ENCODE measurements around the gene FCN3. TPM values are rescaled to one million over a fixed set of nuclear protein-coding genes. Genes with fewer than 3 reads are reported as not detected.

The FCN3 gene
- total RNA-seq, 3 donors from 2014 or later (not counting 1 experiment from before 2014, with no cell fraction given) = not detected

DNA sequence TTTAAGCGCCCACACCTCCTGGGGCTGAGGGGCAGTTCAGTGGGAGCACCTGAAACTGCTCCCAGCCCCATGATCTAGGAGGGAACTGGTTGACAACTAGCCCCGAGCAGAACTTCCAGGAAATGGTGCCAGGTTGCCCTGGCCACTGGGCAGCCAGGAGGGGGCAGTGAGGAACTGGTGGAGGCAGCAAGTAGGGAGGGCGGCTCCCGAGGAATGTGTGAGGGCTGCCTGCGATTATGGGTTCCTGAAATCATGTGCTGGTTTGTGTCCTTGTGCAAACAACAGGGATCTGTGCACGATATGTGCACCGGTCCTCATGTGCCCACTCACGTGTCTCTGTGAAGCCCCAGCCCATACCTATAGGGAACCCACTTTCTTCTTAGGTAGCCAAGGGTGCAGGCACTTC is 27.7 kb upstream of the FCN3 start:
- peak overlapping the region; percentile 74 for H3K27ac ChIP-seq (ENCODE audit: low read length)
- 45% methylated on average over 8 of the region's 8 CpGs for WGBS (ENCODE audit: insufficient coverage)
- H3K27ac Mint-ChIP-seq = peak overlapping the region; percentile 86 to 94
- no peaks in the 10 kb centered on the region for H3K27me3 Mint-ChIP-seq (ENCODE audit: low read depth in 2 of 2)
- intact Hi-C loops (cut with micrococcal nuclease) = loop anchor here (2.0 to 5.0 kb wide), 2 partner anchors 205 to 260 kb away; no protein-coding TSS in a partner anchor
- TF ChIP-seq, protein P1, sequence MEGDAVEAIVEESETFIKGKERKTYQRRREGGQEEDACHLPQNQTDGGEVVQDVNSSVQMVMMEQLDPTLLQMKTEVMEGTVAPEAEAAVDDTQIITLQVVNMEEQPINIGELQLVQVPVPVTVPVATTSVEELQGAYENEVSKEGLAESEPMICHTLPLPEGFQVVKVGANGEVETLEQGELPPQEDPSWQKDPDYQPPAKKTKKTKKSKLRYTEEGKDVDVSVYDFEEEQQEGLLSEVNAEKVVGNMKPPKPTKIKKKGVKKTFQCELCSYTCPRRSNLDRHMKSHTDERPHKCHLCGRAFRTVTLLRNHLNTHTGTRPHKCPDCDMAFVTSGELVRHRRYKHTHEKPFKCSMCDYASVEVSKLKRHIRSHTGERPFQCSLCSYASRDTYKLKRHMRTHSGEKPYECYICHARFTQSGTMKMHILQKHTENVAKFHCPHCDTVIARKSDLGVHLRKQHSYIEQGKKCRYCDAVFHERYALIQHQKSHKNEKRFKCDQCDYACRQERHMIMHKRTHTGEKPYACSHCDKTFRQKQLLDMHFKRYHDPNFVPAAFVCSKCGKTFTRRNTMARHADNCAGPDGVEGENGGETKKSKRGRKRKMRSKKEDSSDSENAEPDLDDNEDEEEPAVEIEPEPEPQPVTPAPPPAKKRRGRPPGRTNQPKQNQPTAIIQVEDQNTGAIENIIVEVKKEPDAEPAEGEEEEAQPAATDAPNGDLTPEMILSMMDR (IDR thresholded peaks at IDR 0.05) = no peak
- no peaks in the 10 kb centered on the region for H3K9me3 Mint-ChIP-seq
- no peak overlapping the region for H3K4me3 Mint-ChIP-seq
- peaks cover 41% of the 10 kb centered on the region for H3K4me1 ChIP-seq (ENCODE audit: control insufficient read depth, insufficient read depth, low read length)
- H3K4me3 ChIP-seq (ENCODE audit: low read length) = no peak overlapping the region
- no peaks in the 10 kb centered on the region for H3K27me3 ChIP-seq (ENCODE audit: control insufficient read depth, insufficient read depth, low read length)
- H3K36me3 ChIP-seq (ENCODE audit: control insufficient read depth, insufficient read depth, low read length) = peaks cover 6% of the 10 kb centered on the region
- no peaks in the 10 kb centered on the region for H3K9me3 ChIP-seq (ENCODE audit: control insufficient read depth, insufficient read depth, low read length)
- ATAC-seq (no peak), DNase-seq (peak in 1 of 2 donors; percentile 39)
- H3K4me1 Mint-ChIP-seq = peaks cover 33 to 41% of the 10 kb centered on the region in 2 donors
- no peaks in the 10 kb centered on the region for H3K36me3 Mint-ChIP-seq

GRCh38 chr1:27400963-27401341 is 26.3 kb upstream of the FCN3 start:
- Mint-ChIP-seq H3K27me3 (ENCODE audit: low read depth in 2 of 2) (no peaks in the 10 kb centered on the region), H3K4me1 (peaks cover 33 to 41% of the 10 kb centered on the region in 2 donors), H3K9me3 (no peaks in the 10 kb centered on the region), H3K27ac (peak overlapping the region in 1 of 2 donors; percentile 31), H3K4me3 (no peak overlapping the region), H3K36me3 (no peaks in the 10 kb centered on the region)
- DNase-seq (no peak), ATAC-seq (no peak)
- over 99% methylated on average over 5 of the region's 5 CpGs for WGBS (ENCODE audit: insufficient coverage)
- H3K9me3 ChIP-seq (ENCODE audit: control insufficient read depth, insufficient read depth, low read length) = no peaks in the 10 kb centered on the region
- no peaks in the 10 kb centered on the region for H3K27me3 ChIP-seq (ENCODE audit: control insufficient read depth, insufficient read depth, low read length)
- intact Hi-C loops (cut with micrococcal nuclease) = loop anchor here (5.0 kb wide), 1 partner anchor 206 kb away; no protein-coding TSS in a partner anchor
- no peak overlapping the region for H3K27ac ChIP-seq (ENCODE audit: low read length)
- TF ChIP-seq, protein P1 (IDR thresholded peaks at IDR 0.05) = no peak
- H3K36me3 ChIP-seq (ENCODE audit: control insufficient read depth, insufficient read depth, low read length) = no peaks in the 10 kb centered on the region
- H3K4me1 ChIP-seq (ENCODE audit: control insufficient read depth, insufficient read depth, low read length) = peaks cover 36% of the 10 kb centered on the region
- H3K4me3 ChIP-seq (ENCODE audit: low read length) = no peak overlapping the region

DNA sequence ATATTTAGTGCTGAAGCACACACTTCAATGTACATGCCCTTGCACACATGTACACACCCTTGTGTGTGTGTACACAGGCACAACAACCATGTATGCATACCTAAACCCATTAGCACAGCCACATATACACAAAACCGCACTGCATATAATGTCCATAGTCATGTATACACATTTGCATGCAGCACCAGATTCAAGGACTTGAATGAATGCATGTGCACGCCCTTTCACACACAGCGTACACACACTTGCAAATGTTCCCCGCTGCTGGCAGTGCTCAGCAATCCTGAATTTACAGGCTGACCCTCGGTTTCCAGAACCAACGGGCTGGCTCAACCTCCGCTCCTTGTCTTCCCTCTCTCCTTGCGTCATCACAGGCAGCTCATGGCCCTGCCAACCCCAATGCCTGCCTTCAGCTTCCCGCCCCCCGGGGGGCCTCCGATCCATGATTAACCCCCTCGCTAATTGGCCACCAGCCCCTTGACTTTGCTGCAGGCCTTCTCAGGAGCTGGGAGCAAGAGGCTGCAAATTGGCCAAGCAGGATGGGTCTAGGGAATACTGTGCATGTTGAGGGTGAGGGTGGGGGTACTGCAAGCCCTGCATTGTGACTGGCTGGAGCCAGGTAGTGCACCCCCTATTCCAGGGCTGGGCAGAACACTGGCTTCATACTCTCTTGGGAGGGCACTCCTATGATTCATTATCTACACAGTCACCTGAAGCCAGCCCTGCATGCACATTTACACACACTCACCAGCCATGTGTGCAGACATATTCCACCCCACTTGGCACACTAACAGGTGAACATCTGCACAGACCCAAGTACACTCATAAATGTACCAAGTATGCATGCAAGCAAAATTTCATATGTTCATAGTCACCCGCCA is 25.7 kb upstream of the FCN3 start:
- DNase-seq (no peak), ATAC-seq (no peak)
- Mint-ChIP-seq H3K4me1 (peaks cover 33 to 44% of the 10 kb centered on the region in 2 donors), H3K27me3 (ENCODE audit: low read depth in 2 of 2) (no peaks in the 10 kb centered on the region), H3K36me3 (no peaks in the 10 kb centered on the region), H3K27ac (peak overlapping the region in 1 of 2 donors; percentile 31), H3K9me3 (no peaks in the 10 kb centered on the region), H3K4me3 (no peak overlapping the region)
- Histone ChIP-seq H3K9me3 (ENCODE audit: control insufficient read depth, insufficient read depth, low read length) (no peaks in the 10 kb centered on the region), H3K36me3 (ENCODE audit: control insufficient read depth, insufficient read depth, low read length) (no peaks in the 10 kb centered on the region), H3K4me3 (ENCODE audit: low read length) (no peak overlapping the region), H3K27me3 (ENCODE audit: control insufficient read depth, insufficient read depth, low read length) (no peaks in the 10 kb centered on the region), H3K4me1 (ENCODE audit: control insufficient read depth, insufficient read depth, low read length) (peaks cover 40% of the 10 kb centered on the region), H3K27ac (ENCODE audit: low read length) (no peak overlapping the region)
- WGBS (ENCODE audit: insufficient coverage) = 89% methylated on average over 13 of the region's 13 CpGs
- TF ChIP-seq, protein P1 (IDR thresholded peaks at IDR 0.05) = no peak
- intact Hi-C loops (cut with micrococcal nuclease) = loop anchor here (5.0 kb wide), 1 partner anchor 207 kb away; no protein-coding TSS in a partner anchor
